HG03565 (cell line): ENCODE measurements around the gene SLC28A1.
"Not testable (repeated sequence)": the region's sequence is repeated elsewhere in the genome, so short reads cannot be mapped to it uniquely, and the experiment has no call there.

ENCODE experiments used
- ATAC-seq: cut with Tn5 transposase; IDR thresholded peaks from one replicate; pipeline ENCODE4 v1.9.1; 2021; ENCODE audit warnings: mild to moderate bottlenecking, moderate library complexity; ENCODE audit not compliant: unreplicated experiment

Gene SLC28A1

DNA sequence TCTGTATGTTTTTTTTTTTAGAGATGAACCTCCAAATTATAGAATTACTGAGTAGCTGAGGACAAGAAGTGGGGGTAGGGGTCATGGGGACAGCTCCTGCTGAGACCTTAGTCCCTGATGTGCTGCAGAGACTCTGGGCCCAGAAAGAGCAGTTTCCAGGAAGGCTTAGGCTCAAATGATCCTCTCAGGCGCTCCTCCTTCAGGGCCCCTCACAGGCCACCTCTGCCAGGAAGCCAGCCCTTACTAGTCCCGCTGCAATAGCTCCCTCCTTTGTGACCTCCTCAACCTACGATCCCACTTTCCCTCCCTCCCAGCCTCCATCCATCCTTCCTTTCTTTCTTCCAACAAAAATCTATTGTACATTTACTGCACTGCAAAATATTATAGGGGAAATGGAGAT lies 24.6 kb downstream of the SLC28A1 start:
- no peak for ATAC-seq

DNA sequence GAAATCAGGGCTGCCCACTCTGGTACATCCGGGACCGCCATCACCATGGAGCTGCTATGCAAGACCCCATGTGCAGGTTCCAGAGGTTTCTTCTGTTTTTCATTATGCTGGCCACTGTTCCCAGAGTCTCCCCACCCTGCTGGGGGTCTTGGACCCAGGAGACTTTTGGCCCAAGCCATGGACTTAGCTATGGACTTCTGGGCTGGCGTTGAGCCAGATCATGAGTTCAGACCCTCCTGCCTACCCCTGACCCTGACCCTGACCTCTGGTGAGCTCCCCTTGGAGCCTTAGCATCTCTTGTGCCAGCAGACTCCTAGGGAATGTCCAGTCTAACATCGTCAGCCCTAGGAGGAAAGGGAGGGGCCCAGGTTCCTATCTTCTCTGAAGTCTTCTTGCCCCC lies 25.3 kb downstream of the SLC28A1 start:
- no peak for ATAC-seq

DNA sequence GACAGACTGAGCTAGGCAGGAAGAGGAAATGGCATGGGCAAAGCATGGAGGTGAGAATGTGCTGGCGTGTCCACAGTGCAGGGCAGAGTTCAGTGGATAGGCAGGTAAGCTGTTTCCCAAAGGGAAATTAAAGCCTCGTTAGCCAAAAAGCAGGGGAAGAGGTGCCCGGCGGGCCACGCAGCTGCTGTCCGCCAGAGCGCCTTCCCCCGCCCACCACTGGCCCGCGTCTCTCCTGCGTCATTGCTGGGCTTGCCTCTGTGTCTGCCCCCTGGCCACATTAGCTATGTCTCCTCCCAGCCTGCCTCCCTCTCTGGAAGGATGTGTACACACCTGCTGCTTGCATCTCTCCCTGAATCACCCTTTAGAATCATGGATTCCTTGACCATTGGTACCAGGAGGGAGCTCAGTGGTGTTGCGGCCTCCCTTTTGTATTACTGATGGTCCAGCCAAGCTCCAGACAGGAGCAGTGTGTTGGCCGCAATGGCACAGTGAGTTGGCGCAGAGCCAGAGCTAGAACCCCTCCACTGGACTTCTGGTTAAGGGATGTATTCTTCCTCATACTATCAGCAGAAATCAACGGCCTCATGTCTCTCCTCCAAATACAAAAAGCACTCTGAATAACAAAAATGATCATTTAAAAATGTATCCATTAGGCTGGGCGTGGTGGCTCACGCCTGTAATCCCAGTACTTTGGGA lies 26.6 kb downstream of the SLC28A1 start:
- no peak for ATAC-seq

GRCh38 chr15:84911879-84912660 lies 27.6 kb downstream of the SLC28A1 start:
- no peak for ATAC-seq

DNA sequence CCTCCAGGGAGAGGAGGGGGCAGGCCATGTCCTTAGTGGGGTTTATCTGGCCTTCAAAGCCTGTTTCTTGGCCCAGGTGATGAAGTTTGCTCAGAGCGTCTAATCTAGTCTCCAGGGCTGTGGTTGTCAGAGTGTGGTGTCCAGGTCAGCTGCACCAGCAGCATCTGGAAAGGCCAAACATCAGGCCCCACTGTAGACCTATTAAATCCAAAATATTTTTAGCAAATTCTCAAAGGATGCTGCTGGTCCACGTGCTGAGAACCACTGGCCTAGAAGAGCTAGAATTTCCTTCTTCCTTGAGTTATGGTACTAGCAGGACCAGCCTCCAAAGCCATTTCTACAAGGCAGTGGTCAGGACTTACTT lies 28.9 kb downstream of the SLC28A1 start:
- ATAC-seq = no peak

GRCh38 chr15:84914351-84914750 lies 29.9 kb downstream of the SLC28A1 start:
- no peak for ATAC-seq

DNA sequence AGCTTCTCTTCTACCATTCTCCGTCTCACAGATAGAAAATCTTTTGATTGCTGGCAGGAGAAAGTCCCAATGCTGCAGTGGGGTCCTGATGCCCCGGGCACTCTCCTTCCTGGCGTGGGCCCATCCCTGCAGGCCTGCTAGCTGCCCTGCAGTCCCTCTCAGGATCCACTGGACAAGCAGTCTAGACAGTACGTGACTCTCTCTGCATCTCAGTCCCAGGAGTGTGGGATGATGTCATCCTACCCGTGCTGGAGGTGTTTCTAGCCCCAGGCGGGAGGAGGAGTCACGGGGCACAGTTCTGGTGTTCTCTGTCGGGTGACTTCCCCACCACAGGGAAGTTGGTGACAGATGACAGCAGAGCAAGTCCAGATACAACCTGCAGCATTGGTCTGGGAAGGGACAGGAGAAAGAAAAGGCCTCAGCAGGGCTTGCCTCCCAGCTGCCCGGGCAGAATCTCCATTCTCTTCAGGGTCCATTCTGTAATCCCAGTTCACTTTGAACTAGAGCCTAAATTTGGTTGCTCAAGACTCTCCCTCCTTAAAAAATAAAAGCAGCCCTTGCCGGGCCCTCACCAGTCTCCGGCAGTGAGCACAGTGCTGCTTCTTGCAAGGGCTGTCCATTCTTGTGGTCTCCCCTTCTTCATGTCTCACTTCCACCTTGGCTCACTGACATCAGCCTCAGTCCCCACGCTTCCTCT lies 30.6 kb downstream of the SLC28A1 start:
- peak; percentile 96 for ATAC-seq

- no peak for ATAC-seq
Measured at GRCh38 chr15:84915606-84915958, 31.1 kb downstream of the SLC28A1 start.

- no peak for ATAC-seq
Measured at GRCh38 chr15:84917452-84917851, 33.0 kb downstream of the SLC28A1 start.

- ATAC-seq = no peak
Measured at GRCh38 chr15:84919106-84919667, 34.7 kb downstream of the SLC28A1 start.

GRCh38 chr15:84921121-84921520 lies 36.7 kb downstream of the SLC28A1 start:
- no peak for ATAC-seq

DNA sequence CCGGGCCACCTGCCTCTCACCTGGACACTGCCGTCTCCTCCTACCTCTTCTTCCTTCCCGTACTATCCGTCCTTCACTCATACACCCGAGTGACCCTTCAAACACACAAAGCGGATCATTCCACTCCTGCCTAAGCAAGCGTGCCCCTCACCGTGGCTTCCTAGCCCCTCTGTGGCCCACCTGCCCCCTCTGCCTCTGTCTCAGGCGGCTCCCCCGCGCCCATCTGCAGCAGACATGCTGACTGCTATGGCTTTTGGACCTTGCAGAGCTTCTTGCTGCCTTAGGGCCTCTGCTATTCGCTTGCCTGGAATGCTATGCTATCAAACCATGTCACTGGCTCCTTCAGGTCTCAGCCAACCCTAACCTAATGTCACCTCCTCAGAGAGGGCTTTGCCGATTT lies 38.1 kb downstream of the SLC28A1 start:
- no peak for ATAC-seq

DNA sequence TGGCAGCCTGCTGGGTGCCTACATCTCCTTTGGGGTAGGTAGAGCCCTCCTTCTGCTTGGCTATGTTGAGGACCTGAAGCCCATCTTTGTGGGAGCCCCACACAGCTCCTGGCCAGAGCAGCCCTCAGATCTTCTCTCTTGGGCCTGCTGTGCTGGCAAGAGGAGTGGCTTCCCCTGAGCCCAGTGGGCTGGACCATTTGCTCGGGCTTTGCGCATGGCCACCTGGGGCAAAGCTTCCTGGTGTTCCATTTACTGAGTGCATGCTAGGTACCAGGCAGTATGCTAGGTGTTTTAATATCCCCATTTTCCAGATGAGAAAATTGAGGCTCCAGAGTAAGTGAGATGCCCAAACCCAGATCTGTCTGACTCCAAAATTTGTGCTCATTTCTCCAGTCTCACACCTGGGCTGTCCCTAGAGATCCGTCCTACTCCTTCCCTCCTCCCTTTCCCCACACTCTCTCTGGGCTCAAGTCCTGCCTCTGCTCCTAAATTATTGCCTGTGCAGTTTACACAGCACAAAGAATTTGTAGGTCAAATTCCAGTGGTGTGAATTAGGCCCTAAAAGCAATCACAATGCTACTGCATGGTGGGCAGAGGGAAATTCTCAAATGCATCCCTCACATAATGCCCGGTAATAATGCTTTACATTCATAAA lies 39.7 kb downstream of the SLC28A1 start:
- no peak for ATAC-seq

DNA sequence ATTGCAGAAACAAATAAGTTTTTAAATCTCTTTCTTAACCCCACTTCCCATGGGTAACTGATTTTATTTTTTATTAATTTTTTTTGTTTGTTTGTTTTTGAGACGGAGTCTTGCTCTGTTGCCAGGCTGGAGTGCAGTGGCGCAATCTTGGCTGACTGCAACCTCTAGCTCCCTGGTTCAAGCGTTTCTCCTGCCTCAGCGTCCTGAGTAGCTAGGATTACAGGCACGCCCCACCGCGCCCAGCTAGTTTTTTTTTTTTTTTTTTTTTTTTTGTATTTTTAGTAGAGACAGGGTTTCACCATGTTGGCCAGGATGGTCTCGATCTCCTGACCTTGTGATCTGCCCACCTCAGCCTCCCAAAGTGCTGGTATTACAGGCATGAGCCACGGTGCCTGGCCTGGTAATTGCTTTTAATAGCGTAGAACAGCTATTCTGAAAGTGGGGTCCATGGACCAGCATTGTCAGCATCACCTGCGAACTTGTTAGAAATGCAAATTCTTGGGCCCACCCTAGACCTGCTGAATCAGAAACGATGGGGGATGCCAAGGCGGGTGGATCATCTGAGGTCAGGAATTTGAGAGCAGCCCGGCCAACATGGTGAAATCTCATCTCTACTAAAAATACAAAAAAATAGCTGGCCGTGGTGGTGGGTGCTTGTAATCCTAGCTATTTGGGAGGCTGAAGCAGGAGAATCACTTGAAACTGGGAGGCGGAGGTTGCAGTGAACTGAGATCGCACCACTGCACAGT lies 40.5 kb downstream of the SLC28A1 start:
- not testable (repeated sequence) for ATAC-seq

- no peak for ATAC-seq
Measured at GRCh38 chr15:84925906-84926305, 41.4 kb downstream of the SLC28A1 start.

GRCh38 chr15:84926491-84927230 lies 42.2 kb downstream of the SLC28A1 start:
- ATAC-seq = no peak

DNA sequence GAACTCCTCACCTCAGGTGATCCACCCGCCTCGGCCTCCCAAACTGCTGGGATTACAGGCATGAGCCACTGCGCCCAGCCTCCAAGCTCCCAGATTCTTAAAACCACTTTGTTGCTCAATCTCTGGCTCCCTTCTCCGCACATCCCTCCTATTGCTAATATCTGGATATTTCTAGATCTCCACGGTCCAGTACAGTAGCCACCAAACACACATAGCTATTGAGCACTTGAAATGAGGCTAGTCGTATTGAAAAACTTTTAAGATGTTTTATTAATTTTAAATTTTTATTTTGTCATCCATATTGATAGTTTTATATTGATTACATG lies 44.3 kb downstream of the SLC28A1 start:
- no peak for ATAC-seq

DNA sequence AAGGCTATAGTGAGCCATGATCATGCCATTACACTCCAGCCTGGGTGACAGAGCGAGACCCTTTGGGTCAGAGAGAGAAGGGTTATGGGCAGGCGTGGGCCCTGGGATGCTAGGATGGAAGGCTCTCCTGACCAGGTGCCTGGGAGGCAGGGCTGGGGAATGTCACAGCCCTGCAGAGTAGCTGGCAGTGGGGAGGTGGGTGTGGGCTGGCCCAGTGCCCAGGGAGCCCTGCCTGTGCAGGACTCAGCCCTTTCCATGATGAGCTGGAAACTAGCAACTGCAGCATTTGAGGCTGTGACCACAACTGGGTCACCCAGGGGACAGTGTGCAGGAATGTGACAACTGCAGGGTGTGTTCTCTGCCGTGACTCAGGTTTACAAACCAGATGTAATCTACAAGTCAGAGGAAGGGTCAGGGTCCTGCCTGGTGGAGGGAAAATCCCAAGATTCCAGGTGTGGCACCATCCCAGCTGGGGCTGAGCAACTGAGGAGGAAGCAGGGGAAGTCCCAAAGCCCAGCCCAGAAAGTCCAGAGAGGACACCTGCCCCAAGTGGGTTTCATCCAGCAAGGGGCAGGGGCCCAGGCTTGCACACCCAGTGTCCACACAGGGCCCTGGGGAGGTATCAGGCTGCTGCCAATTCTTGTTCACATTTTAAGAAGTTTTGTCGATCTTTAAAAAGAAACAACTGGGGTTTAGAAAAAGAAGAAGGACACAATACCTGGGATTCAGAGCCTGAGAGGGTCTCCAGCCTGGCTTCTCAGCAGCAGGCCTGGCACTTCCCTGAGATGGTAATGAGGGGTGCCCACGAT lies 45.5 kb downstream of the SLC28A1 start:
- ATAC-seq = no peak
